NCI-H2227 (cell line): ENCODE results near the gene NUCB1.
"Not testable (repeated sequence)": the region's sequence is repeated elsewhere in the genome, so short reads cannot be mapped to it uniquely, and the experiment has no call there.

ENCODE experiments used
- DNase-seq: peaks from one replicate; lab custom pipeline; 2025; ENCODE audit not compliant: unreplicated experiment; lab: John Stamatoyannopoulos, UW

NUCB1 gene

GRCh38 chr19:48905664-48906063 lies 5.6 kb downstream of the NUCB1 start:
- no peak for DNase-seq

DNA sequence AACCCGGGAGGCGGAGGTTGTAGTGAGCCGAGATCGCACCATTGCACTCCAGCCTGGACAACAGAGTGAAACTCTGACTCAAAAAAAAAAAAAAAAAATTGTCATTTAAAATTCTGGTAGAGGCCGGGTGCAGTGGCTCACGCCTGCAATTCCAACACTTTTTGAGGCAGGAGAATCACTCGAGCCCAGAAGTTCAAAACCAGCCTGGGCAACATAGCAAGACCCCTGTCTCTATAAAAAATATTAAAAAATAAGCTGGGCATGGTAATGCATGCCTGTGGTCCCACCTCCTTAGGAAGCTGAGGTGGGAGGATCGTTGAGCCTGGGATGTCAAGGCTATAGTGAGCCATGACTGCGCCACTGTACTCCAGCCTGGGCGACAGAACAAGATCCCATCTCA lies 6.2 kb downstream of the NUCB1 start:
- no peak for DNase-seq

GRCh38 chr19:48907671-48908070 lies 7.6 kb downstream of the NUCB1 start:
- DNase-seq = no peak

DNA sequence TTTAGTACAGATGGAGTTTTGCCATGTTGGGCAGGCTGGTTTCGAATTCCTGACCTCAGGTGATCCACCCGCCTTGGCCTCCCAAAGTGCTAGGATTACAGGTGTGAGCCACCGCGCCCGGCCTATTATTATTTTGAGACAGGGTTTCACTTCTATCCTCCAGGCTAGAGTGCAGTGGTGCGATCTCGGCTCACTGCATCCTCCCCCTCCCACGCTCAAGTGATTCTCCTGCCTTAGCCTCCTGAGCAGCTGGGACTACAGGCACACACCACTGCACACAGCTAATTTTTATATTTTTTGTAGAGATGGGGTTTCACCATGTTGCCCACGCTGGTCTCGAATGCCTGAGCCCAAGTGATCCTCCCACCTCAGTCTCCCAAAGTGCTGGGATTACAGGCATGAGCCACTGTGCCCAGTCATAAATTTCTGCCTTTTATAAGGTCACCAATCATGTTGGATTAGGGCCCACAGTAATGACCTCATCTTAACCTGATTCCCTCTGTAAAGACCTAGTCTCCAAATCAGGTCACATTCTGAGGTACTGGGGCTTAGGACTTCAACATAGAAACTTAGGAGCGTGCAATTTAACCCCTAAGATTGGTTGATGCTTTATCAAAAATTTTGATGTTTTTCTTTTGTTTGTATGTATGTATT lies 9.4 kb downstream of the NUCB1 start:
- DNase-seq = not testable (repeated sequence)

DNA sequence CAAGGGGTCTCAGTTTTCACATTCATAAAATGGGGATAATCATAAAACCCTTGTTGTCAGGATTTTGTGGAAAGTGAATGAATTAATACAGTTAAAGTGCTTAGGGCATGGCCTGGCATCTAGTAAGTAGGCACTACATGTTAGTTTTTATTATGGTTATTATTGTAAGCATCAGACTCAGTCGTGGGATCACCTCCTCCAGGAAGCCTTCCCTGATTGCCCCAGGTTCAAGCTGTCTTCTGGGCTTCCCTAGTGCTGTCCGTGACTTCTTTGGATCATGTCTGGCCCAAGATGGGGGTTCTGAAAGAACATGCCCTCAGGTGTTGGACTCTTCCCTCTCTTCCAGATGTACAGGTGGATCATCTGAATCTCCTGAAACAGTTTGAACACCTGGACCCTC lies 10.7 kb downstream of the NUCB1 start:
- DNase-seq = no peak

- DNase-seq = peak; percentile 15
These were observed 13.2 kb downstream of the NUCB1 start for GRCh38 chr19:48913114-48913889.

GRCh38 chr19:48914181-48914580 lies 14.1 kb downstream of the NUCB1 start:
- no peak for DNase-seq

GRCh38 chr19:48915757-48916156 lies 15.6 kb downstream of the NUCB1 start:
- DNase-seq = no peak

DNA sequence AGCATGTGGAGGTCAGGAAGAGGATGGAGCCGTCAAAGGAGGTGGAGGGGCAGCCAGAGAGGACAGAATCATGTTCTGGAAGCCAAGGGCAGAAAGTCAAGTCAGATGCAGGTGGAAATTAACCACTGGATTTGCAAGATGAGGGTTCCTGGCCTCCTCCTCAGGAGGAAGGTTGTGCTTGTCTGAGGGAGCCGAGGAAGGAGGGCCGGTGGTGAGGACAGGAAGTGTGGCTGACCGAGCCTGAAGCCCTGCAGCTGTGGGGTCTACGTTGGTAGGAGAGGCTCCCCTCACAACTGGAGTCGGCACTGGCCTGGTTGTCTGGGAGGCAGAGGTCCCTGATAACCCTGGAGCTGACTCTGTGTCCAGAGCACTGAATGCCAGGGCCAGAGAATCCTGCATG lies 18.0 kb downstream of the NUCB1 start:
- DNase-seq = no peak

DNA sequence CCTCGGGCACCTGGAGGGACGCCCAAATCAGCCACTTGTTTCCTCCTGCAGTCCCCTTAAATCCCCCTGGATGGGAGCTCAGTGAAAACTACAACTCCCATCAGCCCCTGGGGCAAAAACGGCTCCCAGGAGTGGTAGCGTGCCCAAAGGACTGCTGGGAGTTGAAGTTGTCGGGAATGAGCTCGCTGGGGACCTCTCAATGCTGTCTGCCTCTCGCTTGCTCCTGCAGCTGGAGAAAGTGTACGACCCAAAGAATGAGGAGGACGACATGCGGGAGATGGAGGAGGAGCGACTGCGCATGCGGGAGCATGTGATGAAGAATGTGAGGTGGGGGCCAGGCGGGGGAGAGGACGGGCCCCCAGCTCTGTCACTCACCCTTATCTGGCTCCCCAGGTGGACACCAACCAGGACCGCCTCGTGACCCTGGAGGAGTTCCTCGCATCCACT lies 18.7 kb downstream of the NUCB1 start:
- DNase-seq = peak; percentile 11

DNA sequence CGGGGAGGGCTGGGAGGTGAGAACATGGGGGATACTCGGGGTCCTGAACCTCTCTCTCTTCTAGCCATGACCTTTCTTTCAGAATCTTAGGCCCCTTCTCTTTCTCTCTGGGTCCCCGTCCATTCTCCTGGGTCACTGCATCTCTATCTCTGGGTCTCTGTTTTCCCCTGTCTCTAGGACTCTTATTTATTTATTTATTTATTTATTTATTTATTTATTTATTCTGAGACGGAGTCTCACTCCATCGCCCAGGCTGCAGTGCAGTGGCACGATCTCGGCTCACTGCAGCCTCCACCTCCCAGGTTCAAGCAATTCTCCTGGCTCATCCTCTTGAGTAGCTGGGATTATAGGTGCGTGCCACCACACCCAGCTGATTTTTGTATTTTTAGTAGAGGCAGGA lies 19.2 kb downstream of the NUCB1 start:
- not testable (repeated sequence) for DNase-seq

DNA sequence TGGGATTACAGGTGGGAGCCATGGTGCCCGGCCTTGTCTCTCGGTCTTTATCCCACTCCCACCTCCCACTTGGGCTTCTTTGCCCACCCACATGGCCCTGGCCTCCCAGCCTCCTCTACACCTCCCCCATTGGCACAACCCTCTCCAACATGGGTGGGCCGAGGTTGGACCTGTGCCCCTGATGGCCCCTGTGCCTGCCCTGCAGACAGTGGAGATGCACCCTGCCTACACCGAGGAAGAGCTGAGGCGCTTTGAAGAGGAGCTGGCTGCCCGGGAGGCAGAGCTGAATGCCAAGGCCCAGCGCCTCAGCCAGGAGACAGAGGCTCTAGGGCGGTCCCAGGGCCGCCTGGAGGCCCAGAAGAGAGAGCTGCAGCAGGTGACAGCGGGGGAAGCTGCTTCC lies 20.8 kb downstream of the NUCB1 start:
- DNase-seq = no peak

GRCh38 chr19:48921721-48922500 lies 21.8 kb downstream of the NUCB1 start:
- DNase-seq = no peak

DNA sequence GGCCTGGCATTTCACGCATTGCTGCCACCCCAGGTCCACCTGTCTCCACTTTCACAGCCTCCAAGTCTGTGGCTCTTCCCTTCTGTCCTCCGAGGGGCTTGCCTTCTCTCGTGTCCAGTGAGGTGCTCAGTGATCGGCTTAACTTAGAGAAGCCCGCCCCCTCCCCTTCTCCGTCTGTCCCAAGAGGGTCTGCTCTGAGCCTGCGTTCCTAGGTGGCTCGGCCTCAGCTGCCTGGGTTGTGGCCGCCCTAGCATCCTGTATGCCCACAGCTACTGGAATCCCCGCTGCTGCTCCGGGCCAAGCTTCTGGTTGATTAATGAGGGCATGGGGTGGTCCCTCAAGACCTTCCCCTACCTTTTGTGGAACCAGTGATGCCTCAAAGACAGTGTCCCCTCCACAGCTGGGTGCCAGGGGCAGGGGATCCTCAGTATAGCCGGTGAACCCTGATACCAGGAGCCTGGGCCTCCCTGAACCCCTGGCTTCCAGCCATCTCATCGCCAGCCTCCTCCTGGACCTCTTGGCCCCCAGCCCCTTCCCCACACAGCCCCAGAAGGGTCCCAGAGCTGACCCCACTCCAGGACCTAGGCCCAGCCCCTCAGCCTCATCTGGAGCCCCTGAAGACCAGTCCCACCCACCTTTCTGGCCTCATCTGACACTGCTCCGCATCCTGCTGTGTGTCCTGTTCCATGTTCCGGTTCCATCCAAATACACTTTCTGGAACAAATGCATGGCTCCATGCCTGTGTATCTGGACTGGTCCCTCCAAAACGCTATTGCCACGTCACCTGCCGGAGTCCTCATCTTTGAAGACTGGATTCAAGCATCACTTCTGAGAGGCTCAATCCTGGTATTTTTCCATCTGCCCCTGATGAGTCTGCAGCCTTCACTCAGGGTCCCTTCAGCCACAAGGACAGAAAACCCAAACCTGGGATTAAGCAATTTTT lies 22.7 kb downstream of the NUCB1 start:
- no peak for DNase-seq

- no peak for DNase-seq
These were observed 25.2 kb downstream of the NUCB1 start for GRCh38 chr19:48925240-48925843.

DNA sequence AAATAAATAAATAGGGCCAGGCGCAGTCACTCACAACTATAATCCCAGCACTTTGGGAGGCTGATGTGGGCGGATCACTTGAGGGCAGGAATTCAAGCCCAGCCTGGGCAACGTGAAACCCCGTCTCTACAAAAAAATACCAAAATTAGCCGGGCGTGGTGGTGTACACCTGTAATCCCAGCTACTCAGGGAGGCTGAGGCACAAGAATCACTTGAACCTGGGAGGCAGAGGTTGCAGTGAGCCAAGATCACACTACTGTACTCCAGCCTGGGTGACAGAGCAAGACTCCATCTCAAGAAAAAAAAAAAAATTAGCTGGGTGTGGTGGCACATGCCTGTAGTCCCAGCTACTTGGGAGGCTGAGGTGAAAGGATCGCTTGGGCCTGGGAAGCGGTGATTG lies 25.8 kb downstream of the NUCB1 start:
- not testable (repeated sequence) for DNase-seq

DNA sequence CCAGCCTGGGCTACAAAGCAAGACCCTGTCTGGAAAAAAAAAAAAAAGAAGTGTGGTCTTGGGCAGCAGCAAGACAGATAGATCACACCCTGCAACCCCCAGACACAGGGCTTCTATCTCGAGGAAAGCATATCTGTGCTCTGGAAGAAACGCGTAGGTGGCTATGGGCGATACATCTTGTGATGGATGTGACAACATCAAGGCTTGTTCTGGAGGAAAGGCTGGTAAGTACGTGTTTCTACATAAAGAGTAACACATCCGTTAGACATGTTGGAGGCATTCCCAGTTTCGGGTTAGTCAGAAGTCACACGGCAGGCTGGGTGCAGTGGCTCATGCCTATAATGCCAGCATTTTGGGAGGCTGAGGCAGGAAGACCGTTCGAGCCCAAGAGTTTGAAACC lies 26.8 kb downstream of the NUCB1 start:
- no peak for DNase-seq

DNA sequence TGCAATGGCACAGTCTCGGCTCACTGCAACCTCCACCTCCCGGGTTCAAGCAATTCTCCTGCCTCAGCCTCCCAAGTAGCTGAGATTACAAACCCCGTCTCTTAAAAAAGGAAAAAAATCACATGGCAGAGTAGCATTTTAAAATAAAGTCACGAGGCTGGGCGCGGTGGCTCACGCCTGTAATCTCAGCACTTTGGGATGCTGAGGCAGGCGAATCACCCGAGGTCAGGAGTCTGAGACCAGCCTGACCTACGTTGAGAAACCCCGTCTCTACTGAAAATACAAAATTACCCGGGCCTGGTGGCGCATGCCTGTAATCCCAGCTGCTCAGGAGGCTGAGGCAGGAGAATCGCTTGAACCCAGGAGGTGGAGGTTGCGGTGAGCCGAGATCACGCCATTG lies 27.6 kb downstream of the NUCB1 start:
- DNase-seq = not testable (repeated sequence)

DNA sequence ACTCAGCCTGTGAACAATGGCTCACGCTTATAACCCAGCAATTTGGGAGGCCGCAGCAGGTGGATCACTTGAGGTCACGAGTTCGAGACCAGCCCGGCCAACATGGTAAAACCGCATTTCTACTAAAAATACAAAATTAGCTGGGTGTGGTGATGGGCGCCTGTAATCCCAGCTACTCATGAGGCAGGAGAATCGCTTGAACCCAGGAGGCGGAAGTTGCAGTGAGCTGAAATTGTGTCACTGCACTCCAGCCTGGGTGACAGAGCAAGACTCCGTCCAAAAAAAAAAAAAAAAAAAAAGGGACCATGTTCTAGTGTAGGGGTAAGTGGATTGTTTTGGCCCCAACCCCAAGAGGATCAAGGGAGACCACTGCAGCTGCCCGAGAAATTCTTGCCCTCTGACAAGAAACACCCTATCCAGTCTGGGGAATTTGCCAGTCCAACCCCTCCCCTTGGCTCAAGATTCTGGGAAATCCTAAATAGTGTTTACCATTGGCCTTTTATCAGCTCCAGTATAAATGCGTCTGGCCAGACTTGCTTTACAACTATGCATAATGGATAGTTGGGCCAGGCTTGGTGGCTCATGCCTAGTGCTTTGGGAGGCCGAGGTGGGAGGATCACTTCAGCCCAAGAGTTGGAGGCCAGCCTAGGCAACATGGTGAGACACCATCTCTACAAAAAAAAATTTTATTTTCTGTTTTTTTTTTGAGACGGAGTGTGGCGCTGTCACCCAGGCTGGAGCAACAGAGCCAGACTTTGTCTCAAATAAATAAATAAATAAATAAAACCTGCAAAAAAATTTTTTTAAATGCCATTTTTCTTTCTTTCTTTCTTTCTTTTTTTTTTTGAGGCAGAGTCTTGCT lies 28.3 kb downstream of the NUCB1 start:
- DNase-seq = no peak
